DMS114 treated with DMSO at 0.1 percent for 48 hours (cell line): ENCODE results near the gene OTOF.

Experiments used
- DNase-seq: peaks from one replicate; lab custom pipeline; 2025; ENCODE audit not compliant: unreplicated experiment; lab: John Stamatoyannopoulos, UW

OTOF gene

GRCh38 chr2:26414311-26414710 lies 63.6 kb downstream of the OTOF start:
- DNase-seq, result no peak

- no peak for DNase-seq
Measured at GRCh38 chr2:26412091-26412673, 65.7 kb downstream of the OTOF start.

GRCh38 chr2:26411419-26411818 lies 66.5 kb downstream of the OTOF start:
- DNase-seq, result no peak

GRCh38 chr2:26410764-26411243 lies 67.1 kb downstream of the OTOF start:
- DNase-seq, result no peak

- no peak for DNase-seq
Measured at GRCh38 chr2:26409785-26410184, 68.1 kb downstream of the OTOF start.

- DNase-seq, result no peak
Measured at GRCh38 chr2:26407526-26407925, 70.4 kb downstream of the OTOF start.
